NCI-H526 treated with DMSO at 0.1 percent for 48 hours (cell line): ENCODE results near the gene AWAT2.

Experiments used
- DNase-seq: peaks from one replicate; lab custom pipeline; 2025; lab: John Stamatoyannopoulos, UW

Gene AWAT2

GRCh38 chrX:70049925-70050324, at the start of gene AWAT2:
AWAT2 (minus strand) TSS chrX:70049938; CDS start chrX:70049932, 6 bp downstream.
- no peak for DNase-seq

GRCh38 chrX:70096052-70096451, 46.3 kb upstream of the AWAT2 start:
- DNase-seq, result no peak

GRCh38 chrX:70092247-70092646, 42.5 kb upstream of the AWAT2 start:
- no peak for DNase-seq

GRCh38 chrX:70089604-70090297, 40.0 kb upstream of the AWAT2 start:
- no peak for DNase-seq

GRCh38 chrX:70088751-70089150, 39.0 kb upstream of the AWAT2 start:
- DNase-seq, result no peak

- DNase-seq, result no peak
Measured at GRCh38 chrX:70087857-70088630, 38.3 kb upstream of the AWAT2 start.

GRCh38 chrX:70084592-70085240, 35.0 kb upstream of the AWAT2 start:
- no peak for DNase-seq

- DNase-seq, result no peak
Measured at GRCh38 chrX:70082723-70083122, 33.0 kb upstream of the AWAT2 start.

- DNase-seq, result no peak
Measured at GRCh38 chrX:70079870-70080269, 30.1 kb upstream of the AWAT2 start.

- no peak for DNase-seq
Measured at GRCh38 chrX:70079297-70079696, 29.6 kb upstream of the AWAT2 start.

GRCh38 chrX:70066646-70067045, 16.9 kb upstream of the AWAT2 start:
- DNase-seq, result no peak

GRCh38 chrX:70062961-70063550, 13.3 kb upstream of the AWAT2 start:
- DNase-seq, result no peak

- DNase-seq, result no peak
Measured at GRCh38 chrX:70062076-70062475, 12.3 kb upstream of the AWAT2 start, which contains the start of gene OTUD6A. OTUD6A (plus strand) TSS chrX:70062457; CDS start chrX:70062525, 68 bp downstream.

GRCh38 chrX:70054391-70054790, 4.7 kb upstream of the AWAT2 start:
- DNase-seq, result no peak

- no peak for DNase-seq
Measured at GRCh38 chrX:70052895-70053615, 3.3 kb upstream of the AWAT2 start.

GRCh38 chrX:70049406-70049805, 332 bp downstream of the AWAT2 start:
- DNase-seq, result no peak

GRCh38 chrX:70046978-70047377, 2.8 kb downstream of the AWAT2 start:
- no peak for DNase-seq

- DNase-seq, result no peak
Measured at GRCh38 chrX:70044541-70045245, 5.0 kb downstream of the AWAT2 start.

GRCh38 chrX:70043685-70044084, 6.1 kb downstream of the AWAT2 start:
- no peak for DNase-seq

- no peak for DNase-seq
Measured at GRCh38 chrX:70042399-70043371, 7.1 kb downstream of the AWAT2 start.
